Tibial nerve (tissue), 4 donors: Measurements from ENCODE around the gene CMTM8.

ENCODE experiments used
- CTCF ChIP-seq, 5 experiments: fragments of 200-600 bp in 3 of 5; fragments of 450-650 bp in 2 of 5; sonication (generic) in 3 of 5; IDR thresholded peaks; one replicate each; pipeline ENCODE4 v1.5.1; 2016 to 2019; ENCODE audit warnings: antibody characterized with exemption in 5 of 5, mild to moderate bottlenecking in 3 of 5, moderate library complexity in 2 of 5
- EP300 ChIP-seq, 2 donors: sonication (generic); formaldehyde crosslinking; IDR thresholded peaks; one replicate each; pipeline ENCODE4 v1.6.1; 2017; ENCODE audit warnings: antibody characterized with exemption in 2 of 2, mild to moderate bottlenecking in 1 of 2

DNA sequence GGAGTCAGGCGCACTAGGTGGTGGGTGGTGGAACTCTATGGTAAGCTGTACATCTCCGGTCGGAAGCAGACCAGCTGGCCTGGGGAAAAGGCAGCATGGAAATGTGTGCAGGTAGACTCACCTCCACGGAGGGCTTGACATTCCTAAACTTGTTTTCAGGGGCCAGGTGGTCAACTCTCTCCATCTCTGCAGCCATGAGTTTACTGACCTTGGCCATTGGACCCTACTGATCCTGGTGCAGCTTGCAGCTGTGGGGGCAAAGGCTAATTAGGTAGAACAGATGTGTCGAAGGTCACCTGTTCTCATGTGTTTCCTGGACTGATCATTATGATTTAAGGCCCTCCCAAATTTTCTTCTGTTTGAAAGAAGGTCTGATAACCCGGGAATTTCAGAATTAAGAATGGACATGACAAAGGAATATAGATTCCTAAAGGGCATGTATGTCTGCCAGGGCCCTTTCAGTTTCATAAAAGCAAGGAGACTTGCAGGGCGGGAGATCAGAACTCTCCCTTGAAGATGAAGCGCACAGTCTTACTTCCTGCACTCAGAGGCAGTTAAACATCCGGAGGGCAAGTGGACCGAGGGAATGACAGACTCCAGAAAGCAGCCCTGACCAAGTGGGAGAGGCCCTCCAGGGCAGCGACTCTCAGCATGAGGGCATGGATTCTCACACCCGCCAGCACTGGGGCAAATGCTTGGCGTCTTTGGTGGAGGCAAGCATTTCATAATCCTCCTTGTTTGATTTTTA, 97.1 kb downstream of the CMTM8 start:
- TF ChIP-seq CTCF (IDR thresholded peaks at IDR 0.05) (no peak), EP300 (IDR thresholded peaks at IDR 0.05) (no peak)
